SK-N-SH (cell line): ENCODE data around the gene ZMYM2. TPM values are rescaled to one million over a fixed set of nuclear protein-coding genes. Genes with fewer than 3 reads are reported as not detected.

Experiments used
- CTCF ChIA-PET: fragments of 300-600, 350-600 bp; formaldehyde crosslinking; extraction: SDS; loops from one replicate; lab custom pipeline; 2021; lab: Yijun Ruan, JAX
- POLR2A ChIA-PET: fragments of 350-600 bp; sonication (Branson Sonifier 250); formaldehyde crosslinking; extraction: SDS; loops from one replicate; lab custom pipeline; 2020; ENCODE audit warnings: antibody characterized with exemption, inconsistent platforms; lab: Yijun Ruan, JAX
- DNase-seq: peaks from one replicate; pipeline ENCODE4 v3.0.0; 2012
- H2AFZ ChIP-seq: fragments of 200-600 bp; sonication (generic); 2 replicates; pipeline ENCODE4 v1.8.1; 2016; ENCODE audit warnings: antibody characterized with exemption, mild to moderate bottlenecking, low read depth
- H3F3A ChIP-seq: fragments of 200-600 bp; sonication (generic); replicated peaks from 2 replicates; pipeline ENCODE3; 2016; ENCODE audit warnings: antibody characterized with exemption, mild to moderate bottlenecking; ENCODE audit not compliant: insufficient read depth
- H3K27ac ChIP-seq, 2 experiments: fragments of 200-500 bp in 1 of 2; fragments of 200-600 bp in 1 of 2; sonication (Bioruptor generic) in 1 of 2; sonication (generic), shearing (Covaris generic) in 1 of 2; 2 replicates each; pipeline versions ENCODE4 v1.5.1 to v1.6.1; 2014 to 2016; ENCODE audit warnings: low read depth in 2 of 2, inconsistent platforms in 1 of 2, low read length in 1 of 2, mild to moderate bottlenecking in 1 of 2, mixed read lengths in 1 of 2
- H3K27me3 ChIP-seq: fragments of 200-600 bp; sonication (generic), shearing (Covaris generic); 2 replicates; pipeline ENCODE4 v1.6.1; 2016; ENCODE audit warnings: mixed run types; ENCODE audit not compliant: insufficient read depth
- H3K36me3 ChIP-seq, 2 experiments: fragments of 200-500 bp in 1 of 2; fragments of 200-600 bp in 1 of 2; sonication (Bioruptor generic) in 1 of 2; sonication (generic) in 1 of 2; replicated peaks in 1 of 2; 2 replicates each; pipeline versions ENCODE3 to v1.5.1; 2014 to 2016; ENCODE audit warnings: low read length in 1 of 2, mild to moderate bottlenecking in 1 of 2; ENCODE audit not compliant: insufficient read depth in 2 of 2, control insufficient read depth in 1 of 2
- H3K4me1 ChIP-seq, 2 experiments: fragments of 200-500 bp in 1 of 2; fragments of 200-600 bp in 1 of 2; sonication (Bioruptor generic) in 1 of 2; sonication (generic), shearing (Covaris generic) in 1 of 2; 2 replicates each; pipeline versions ENCODE4 v1.5.1 to v1.6.1; 2014 to 2016; ENCODE audit warnings: low read depth in 1 of 2, low read length in 1 of 2, mixed run types in 1 of 2; ENCODE audit not compliant: insufficient read depth in 2 of 2, control insufficient read depth in 1 of 2
- H3K4me2 ChIP-seq: fragments of 200-600 bp; sonication (generic), shearing (Covaris generic); 2 replicates; pipeline ENCODE4 v1.6.1; 2017; ENCODE audit warnings: mixed run types
- H3K4me3 ChIP-seq, 2 experiments: fragments of 200-500 bp in 1 of 2; fragments of 200-600 bp in 1 of 2; sonication (Bioruptor generic) in 1 of 2; sonication (generic), shearing (Covaris generic) in 1 of 2; 2 replicates each; pipeline versions ENCODE4 v1.5.1 to v1.8.1; 2014 to 2016; ENCODE audit warnings: low read depth in 2 of 2, inconsistent platforms in 1 of 2, low read length in 1 of 2, mild to moderate bottlenecking in 1 of 2, mixed read lengths in 1 of 2, moderate library complexity in 1 of 2
- H3K79me2 ChIP-seq: fragments of 200-600 bp; sonication (generic); 2 replicates; pipeline ENCODE4 v1.8.1; 2017; ENCODE audit warnings: mild to moderate bottlenecking; ENCODE audit not compliant: insufficient read depth
- H3K9ac ChIP-seq: fragments of 200-600 bp; sonication (generic); 2 replicates; pipeline ENCODE4 v1.6.1; 2017; ENCODE audit warnings: mixed run types
- H3K9me2 ChIP-seq: fragments of 200-600 bp; sonication (generic); 2 replicates; pipeline ENCODE4 v1.6.1; 2017; ENCODE audit warnings: mixed run types
- H3K9me3 ChIP-seq: fragments of 200-600 bp; sonication (generic); 2 replicates; pipeline ENCODE4 v1.6.1; 2017; ENCODE audit warnings: mixed run types, mild to moderate bottlenecking, moderate library complexity
- H4K20me1 ChIP-seq: fragments of 200-600 bp; sonication (generic); 2 replicates; pipeline ENCODE4 v1.6.1; 2017; ENCODE audit warnings: mild to moderate bottlenecking, mixed run types; ENCODE audit not compliant: insufficient read depth
- EP300 ChIP-seq, 2 experiments: IDR thresholded peaks; 2 replicates each; pipeline versions ENCODE4 v1.4.0 to v1.6.1; 2012; ENCODE audit warnings: borderline replicate concordance in 1 of 2, low read depth in 1 of 2, low read length in 1 of 2
- EZH2phosphoT487 ChIP-seq: fragments of 200-600 bp; sonication (generic); IDR thresholded peaks from 2 replicates; pipeline ENCODE4 v1.6.1; 2017; ENCODE audit warnings: low read depth, mixed run types, mild to moderate bottlenecking, antibody characterized with exemption, moderate library complexity, borderline replicate concordance
- FOSL2 ChIP-seq: IDR thresholded peaks from 2 replicates; pipeline ENCODE4 v1.4.0; 2012; ENCODE audit warnings: low read depth, mild to moderate bottlenecking, moderate library complexity, borderline replicate concordance
- GABPA ChIP-seq: IDR thresholded peaks from 2 replicates; pipeline ENCODE4 v1.4.0; 2012; ENCODE audit warnings: low read depth, mild to moderate bottlenecking
- GATA2 ChIP-seq: sonication (generic); formaldehyde crosslinking; IDR thresholded peaks from 2 replicates; pipeline ENCODE4 v1.5.0; 2020; ENCODE audit warnings: mild to moderate bottlenecking, missing genetic modification reagents
- JUND ChIP-seq: IDR thresholded peaks from 2 replicates; pipeline ENCODE4 v1.4.0; 2012
- MXI1 ChIP-seq: IDR thresholded peaks from 2 replicates; pipeline ENCODE4 v1.6.1; 2012; ENCODE audit warnings: mild to moderate bottlenecking, low read depth, low read length, improper control_type of control experiment
- NFIC ChIP-seq: IDR thresholded peaks from 2 replicates; pipeline ENCODE4 v1.4.0; 2012; ENCODE audit warnings: borderline replicate concordance
- NRF1 ChIP-seq: IDR thresholded peaks from 2 replicates; pipeline ENCODE4 v1.6.1; 2012; ENCODE audit warnings: low read depth, mild to moderate bottlenecking, low read length
- POLR2AphosphoS5 ChIP-seq: IDR thresholded peaks from 2 replicates; pipeline ENCODE4 v1.6.1; 2012; ENCODE audit warnings: low read depth, low read length
- RFX5 ChIP-seq: IDR thresholded peaks from 2 replicates; pipeline ENCODE4 v1.6.1; 2012; ENCODE audit warnings: mild to moderate bottlenecking, improper control_type of control experiment, low read length
- RXRA ChIP-seq: IDR thresholded peaks from 2 replicates; pipeline ENCODE4 v1.4.0; 2012; ENCODE audit warnings: low read depth, mild to moderate bottlenecking, borderline replicate concordance
- TAF1 ChIP-seq: IDR thresholded peaks from 2 replicates; pipeline ENCODE4 v1.6.1; 2012; ENCODE audit warnings: low read depth, mild to moderate bottlenecking, low read length, moderate library complexity, borderline replicate concordance
- TCF12 ChIP-seq: IDR thresholded peaks from 2 replicates; pipeline ENCODE4 v1.4.0; 2012
- TEAD4 ChIP-seq: IDR thresholded peaks from 2 replicates; pipeline ENCODE4 v1.4.0; 2012; ENCODE audit warnings: mild to moderate bottlenecking, borderline replicate concordance; ENCODE audit not compliant: insufficient read depth
- YY1 ChIP-seq: IDR thresholded peaks from 2 replicates; pipeline ENCODE4 v1.4.0; 2012; ENCODE audit warnings: low read depth, mild to moderate bottlenecking
- WGBS: methylation state at CpG from one replicate; pipeline ENCODE4 v1.1.6; 2017; ENCODE audit warnings: low lambda C conversion rate; 5-methylcytosine and 5-hydroxymethylcytosine counted together
- polyA plus RNA-seq, 3 experiments: library from polyadenylated mRNA; depleted of rRNA; stranded (reverse); fragments of >200 nt; gene quantifications; 2 replicates each; pipeline ENCODE4 v1.2.3, GENCODE V29; 2012
- TF ChIP-seq, protein P1 (sequence below): fragments of 150-350 bp; IDR thresholded peaks from 2 replicates; pipeline ENCODE4 v1.6.1; 2016; ENCODE audit warnings: mild to moderate bottlenecking, low read depth, low read length
- TF ChIP-seq, protein P2 (sequence below): IDR thresholded peaks from 2 replicates; pipeline ENCODE4 v1.4.0; 2012; ENCODE audit warnings: low read depth, borderline replicate concordance
- TF ChIP-seq, protein P3 (sequence below): IDR thresholded peaks from 2 replicates; pipeline ENCODE4 v1.4.0; 2012; ENCODE audit warnings: low read depth
- TF ChIP-seq, protein P4 (sequence below): fragments of 150-350 bp; IDR thresholded peaks from 2 replicates; pipeline ENCODE4 v1.6.1; 2017; ENCODE audit warnings: antibody characterized with exemption, low read length, low read depth, borderline replicate concordance
- TF ChIP-seq, protein P5 (sequence below): IDR thresholded peaks from 2 replicates; pipeline ENCODE4 v1.6.1; 2012; ENCODE audit warnings: mild to moderate bottlenecking, low read depth, low read length, moderate library complexity

The ZMYM2 gene
- 11.5 and 15.8 TPM in 2 replicates for polyA plus RNA-seq (2012; rRNA removed)
- polyA plus RNA-seq (2012; cell fraction: cytosol; rRNA removed): 14.0 and 16.6 TPM in 2 replicates
- polyA plus RNA-seq (2012; cell fraction: nucleus; rRNA removed): 23.1 and 56.4 TPM in 2 replicates

DNA sequence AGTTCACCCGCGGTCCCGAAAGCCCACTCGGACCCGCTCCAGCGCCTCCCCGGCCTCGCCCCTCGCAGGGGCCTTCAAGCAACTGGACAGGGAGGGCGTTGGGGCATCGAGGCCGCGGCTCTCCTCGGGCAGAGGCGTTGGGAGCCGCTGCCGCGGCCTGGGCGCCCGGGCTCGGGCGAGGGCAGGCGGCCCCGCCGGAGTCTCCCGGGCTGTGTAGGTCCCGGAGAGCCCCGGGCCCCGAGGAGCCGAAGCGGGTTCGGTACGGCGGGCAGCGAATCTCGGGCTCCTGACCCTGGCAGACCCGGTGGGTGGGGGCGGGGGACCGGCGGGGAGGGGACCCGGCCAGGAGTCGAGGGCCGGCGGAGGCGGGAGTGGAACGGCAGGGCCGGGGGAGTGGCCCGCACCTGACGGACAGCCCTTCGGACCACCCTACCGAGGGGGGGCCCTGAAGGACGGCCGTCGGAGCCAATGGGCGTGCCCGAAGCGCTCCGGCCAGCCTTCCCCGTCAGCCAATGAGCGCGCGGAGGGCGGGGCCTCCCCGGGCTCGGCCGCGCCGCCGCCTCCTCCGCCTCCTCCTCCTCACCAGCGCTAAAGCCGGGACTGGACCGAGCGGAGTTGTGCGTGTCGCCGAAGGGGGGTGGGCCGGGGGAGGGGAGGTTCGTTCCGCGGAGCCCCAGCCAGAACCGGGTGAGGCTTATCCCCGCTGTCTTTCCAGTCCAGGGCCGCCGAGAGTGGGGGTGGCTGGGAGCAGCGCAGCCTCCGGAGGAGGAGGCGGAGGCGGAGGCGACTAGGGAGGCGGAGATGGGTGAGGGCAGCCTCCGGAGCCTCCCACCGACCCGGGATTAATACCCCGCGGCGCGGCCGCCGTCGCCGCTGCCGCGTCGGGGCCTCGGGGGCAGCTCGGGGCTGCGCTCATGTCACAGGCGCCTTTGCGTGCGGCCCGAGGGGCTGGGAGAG is at the start of gene ZMYM2:
ZMYM2 (plus strand) TSS at position 573 of the 957 bp plus-strand sequence. CDS start 34,346 bp downstream, outside the sequence.
- Histone ChIP-seq H2AFZ (peak within 1 kb of the TSS; percentile 79), H3K4me1 (peaks cover 19 to 20% of the 10 kb centered on the region in 2 experiments; a peak in 3 of 4 replicates), H4K20me1 (peaks cover 30% of the 10 kb centered on the region), H3F3A (peaks cover 20% of the 10 kb centered on the region), H3K79me2 (peaks cover 42% of the 10 kb centered on the region), H3K36me3 (peaks cover 23 to 28% of the 10 kb centered on the region in 2 experiments), H3K9me2 (no peaks in the 10 kb centered on the region), H3K27ac (peak within 1 kb of the TSS; percentile 84 to 98), H3K4me2 (peak within 1 kb of the TSS; percentile 91), H3K9ac (peak within 1 kb of the TSS; percentile 83), H3K27me3 (no peaks in the 10 kb centered on the region), H3K4me3 (peak within 1 kb of the TSS; percentile 76 to 89), H3K9me3 (no peaks in the 10 kb centered on the region)
- WGBS: 0% methylated on average over 12 of the region's 112 CpGs
- DNase-seq: peak; percentile 99
- ChIA-PET POLR2A (interaction anchor here (0.8 to 1.6 kb wide), 2 partner anchors 95 to 296 kb away, joined by 3 to 11 read pairs; partner anchors contain the start of gene ZMYM5), CTCF (no interaction called here)
- TF ChIP-seq, protein P1, sequence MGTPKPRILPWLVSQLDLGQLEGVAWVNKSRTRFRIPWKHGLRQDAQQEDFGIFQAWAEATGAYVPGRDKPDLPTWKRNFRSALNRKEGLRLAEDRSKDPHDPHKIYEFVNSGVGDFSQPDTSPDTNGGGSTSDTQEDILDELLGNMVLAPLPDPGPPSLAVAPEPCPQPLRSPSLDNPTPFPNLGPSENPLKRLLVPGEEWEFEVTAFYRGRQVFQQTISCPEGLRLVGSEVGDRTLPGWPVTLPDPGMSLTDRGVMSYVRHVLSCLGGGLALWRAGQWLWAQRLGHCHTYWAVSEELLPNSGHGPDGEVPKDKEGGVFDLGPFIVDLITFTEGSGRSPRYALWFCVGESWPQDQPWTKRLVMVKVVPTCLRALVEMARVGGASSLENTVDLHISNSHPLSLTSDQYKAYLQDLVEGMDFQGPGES: peak; percentile 96
- peak; percentile 19; the same call in 1 of the 2 replicates for TF ChIP-seq JUND
- TF ChIP-seq NRF1: peak; percentile 44
- TF ChIP-seq GATA2 (CRISPR knock-in tag): no peak
- TF ChIP-seq TAF1: peak; percentile 57; the same call in 1 of the 2 replicates
- TF ChIP-seq, protein P2, sequence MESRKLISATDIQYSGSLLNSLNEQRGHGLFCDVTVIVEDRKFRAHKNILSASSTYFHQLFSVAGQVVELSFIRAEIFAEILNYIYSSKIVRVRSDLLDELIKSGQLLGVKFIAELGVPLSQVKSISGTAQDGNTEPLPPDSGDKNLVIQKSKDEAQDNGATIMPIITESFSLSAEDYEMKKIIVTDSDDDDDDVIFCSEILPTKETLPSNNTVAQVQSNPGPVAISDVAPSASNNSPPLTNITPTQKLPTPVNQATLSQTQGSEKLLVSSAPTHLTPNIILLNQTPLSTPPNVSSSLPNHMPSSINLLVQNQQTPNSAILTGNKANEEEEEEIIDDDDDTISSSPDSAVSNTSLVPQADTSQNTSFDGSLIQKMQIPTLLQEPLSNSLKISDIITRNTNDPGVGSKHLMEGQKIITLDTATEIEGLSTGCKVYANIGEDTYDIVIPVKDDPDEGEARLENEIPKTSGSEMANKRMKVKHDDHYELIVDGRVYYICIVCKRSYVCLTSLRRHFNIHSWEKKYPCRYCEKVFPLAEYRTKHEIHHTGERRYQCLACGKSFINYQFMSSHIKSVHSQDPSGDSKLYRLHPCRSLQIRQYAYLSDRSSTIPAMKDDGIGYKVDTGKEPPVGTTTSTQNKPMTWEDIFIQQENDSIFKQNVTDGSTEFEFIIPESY: no peak
- no peak for TF ChIP-seq RFX5
- TF ChIP-seq RXRA: no peak
- TF ChIP-seq TEAD4: no peak
- TF ChIP-seq POLR2AphosphoS5: peak; percentile 56; the same call in 1 of the 2 replicates
- TF ChIP-seq EZH2phosphoT487: no peak
- TF ChIP-seq NFIC: no peak
- TF ChIP-seq, protein P3, sequence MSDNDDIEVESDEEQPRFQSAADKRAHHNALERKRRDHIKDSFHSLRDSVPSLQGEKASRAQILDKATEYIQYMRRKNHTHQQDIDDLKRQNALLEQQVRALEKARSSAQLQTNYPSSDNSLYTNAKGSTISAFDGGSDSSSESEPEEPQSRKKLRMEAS: peak; percentile 32; the same call in 1 of the 2 replicates
- no peak for TF ChIP-seq FOSL2
- TF ChIP-seq EP300 (IDR thresholded peaks at IDR 0.05; ENCODE audit: borderline replicate concordance in 1 of 2, low read depth in 1 of 2, low read length in 1 of 2): no peak
- no peak for TF ChIP-seq TCF12
- no peak for TF ChIP-seq YY1
- TF ChIP-seq, protein P4, sequence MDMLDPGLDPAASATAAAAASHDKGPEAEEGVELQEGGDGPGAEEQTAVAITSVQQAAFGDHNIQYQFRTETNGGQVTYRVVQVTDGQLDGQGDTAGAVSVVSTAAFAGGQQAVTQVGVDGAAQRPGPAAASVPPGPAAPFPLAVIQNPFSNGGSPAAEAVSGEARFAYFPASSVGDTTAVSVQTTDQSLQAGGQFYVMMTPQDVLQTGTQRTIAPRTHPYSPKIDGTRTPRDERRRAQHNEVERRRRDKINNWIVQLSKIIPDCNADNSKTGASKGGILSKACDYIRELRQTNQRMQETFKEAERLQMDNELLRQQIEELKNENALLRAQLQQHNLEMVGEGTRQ: no peak
- TF ChIP-seq MXI1: no peak
- no peak for TF ChIP-seq GABPA
- TF ChIP-seq, protein P5, sequence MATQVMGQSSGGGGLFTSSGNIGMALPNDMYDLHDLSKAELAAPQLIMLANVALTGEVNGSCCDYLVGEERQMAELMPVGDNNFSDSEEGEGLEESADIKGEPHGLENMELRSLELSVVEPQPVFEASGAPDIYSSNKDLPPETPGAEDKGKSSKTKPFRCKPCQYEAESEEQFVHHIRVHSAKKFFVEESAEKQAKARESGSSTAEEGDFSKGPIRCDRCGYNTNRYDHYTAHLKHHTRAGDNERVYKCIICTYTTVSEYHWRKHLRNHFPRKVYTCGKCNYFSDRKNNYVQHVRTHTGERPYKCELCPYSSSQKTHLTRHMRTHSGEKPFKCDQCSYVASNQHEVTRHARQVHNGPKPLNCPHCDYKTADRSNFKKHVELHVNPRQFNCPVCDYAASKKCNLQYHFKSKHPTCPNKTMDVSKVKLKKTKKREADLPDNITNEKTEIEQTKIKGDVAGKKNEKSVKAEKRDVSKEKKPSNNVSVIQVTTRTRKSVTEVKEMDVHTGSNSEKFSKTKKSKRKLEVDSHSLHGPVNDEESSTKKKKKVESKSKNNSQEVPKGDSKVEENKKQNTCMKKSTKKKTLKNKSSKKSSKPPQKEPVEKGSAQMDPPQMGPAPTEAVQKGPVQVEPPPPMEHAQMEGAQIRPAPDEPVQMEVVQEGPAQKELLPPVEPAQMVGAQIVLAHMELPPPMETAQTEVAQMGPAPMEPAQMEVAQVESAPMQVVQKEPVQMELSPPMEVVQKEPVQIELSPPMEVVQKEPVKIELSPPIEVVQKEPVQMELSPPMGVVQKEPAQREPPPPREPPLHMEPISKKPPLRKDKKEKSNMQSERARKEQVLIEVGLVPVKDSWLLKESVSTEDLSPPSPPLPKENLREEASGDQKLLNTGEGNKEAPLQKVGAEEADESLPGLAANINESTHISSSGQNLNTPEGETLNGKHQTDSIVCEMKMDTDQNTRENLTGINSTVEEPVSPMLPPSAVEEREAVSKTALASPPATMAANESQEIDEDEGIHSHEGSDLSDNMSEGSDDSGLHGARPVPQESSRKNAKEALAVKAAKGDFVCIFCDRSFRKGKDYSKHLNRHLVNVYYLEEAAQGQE: no peak
